H1 (cell line): Measurements from ENCODE around the gene PHC1. TPM values are rescaled to one million over a fixed set of nuclear protein-coding genes. Genes with fewer than 3 reads are reported as not detected.

Experiments used
- CTCF ChIA-PET: fragments of 300-600 bp; sonication (Branson Sonifier 250); formaldehyde crosslinking; loops from one replicate; lab custom pipeline; 2021; ENCODE audit not compliant: partially characterized antibody; lab: Charles Lee
- POLR2A ChIA-PET: fragments of 300-600 bp; sonication (Branson Sonifier 250); formaldehyde crosslinking; loops from one replicate; lab custom pipeline; 2021; ENCODE audit warnings: inconsistent platforms; ENCODE audit not compliant: partially characterized antibody; lab: Charles Lee
- DNase-seq, 2 experiments: peaks; one replicate each; pipeline versions ENCODE4 v3.0.0 to v3.0.0-alpha.2; 2010 to 2022; ENCODE audit warnings: low spot score in 2 of 2, low read depth in 1 of 2, mixed read lengths in 1 of 2
- FAIRE-seq: peaks from 2 replicates; lab custom pipeline; 2011; peaks lifted over from hg19 to GRCh38; lab: Jason Lieb, UNC
- H2AFZ ChIP-seq: 2 replicates; pipeline ENCODE4 v1.8.1; 2012; ENCODE audit warnings: low read length, inconsistent platforms
- H2AK5ac ChIP-seq: 2 replicates; pipeline ENCODE4 v1.6.1; 2013; ENCODE audit warnings: low read depth, low read length
- H2BK120ac ChIP-seq: replicated peaks from 2 replicates; pipeline ENCODE3; 2013; ENCODE audit warnings: low read depth, low read length, inconsistent platforms
- H2BK12ac ChIP-seq: 2 replicates; pipeline ENCODE4 v1.6.1; 2013; ENCODE audit warnings: low read depth, low read length
- H2BK15ac ChIP-seq: 2 replicates; pipeline ENCODE4 v1.6.1; 2013; ENCODE audit warnings: low read length
- H2BK20ac ChIP-seq: 2 replicates; pipeline ENCODE4 v1.6.1; 2013; ENCODE audit warnings: low read length
- H2BK5ac ChIP-seq: 2 replicates; pipeline ENCODE4 v1.6.1; 2013; ENCODE audit warnings: low read depth, low read length
- H3K14ac ChIP-seq: 2 replicates; pipeline ENCODE4 v1.6.1; 2013; ENCODE audit warnings: inconsistent platforms; ENCODE audit not compliant: insufficient read length
- H3K18ac ChIP-seq: 2 replicates; pipeline ENCODE4 v1.6.1; 2013; ENCODE audit warnings: low read length; ENCODE audit errors: extremely low read depth
- H3K23ac ChIP-seq: 2 replicates; pipeline ENCODE4 v1.6.1; 2013; ENCODE audit warnings: inconsistent platforms; ENCODE audit not compliant: insufficient read length
- H3K23me2 ChIP-seq: 2 replicates; pipeline ENCODE4 v1.6.1; 2013; ENCODE audit warnings: low read depth, low read length
- H3K27ac ChIP-seq: 2 replicates; pipeline ENCODE4 v1.6.1; 2011; ENCODE audit warnings: low read depth, low read length, inconsistent platforms
- H3K27me3 ChIP-seq, 4 experiments: replicated peaks in 1 of 4; 1 replicate in 1 of 4; 2 replicates in 3 of 4; pipeline versions ENCODE4 v1.6.1 to v1.8.1; 2011 to 2013; ENCODE audit warnings: low read length in 3 of 4, mild to moderate bottlenecking in 3 of 4, inconsistent platforms in 2 of 4, mixed read lengths in 2 of 4, moderate library complexity in 1 of 4; ENCODE audit not compliant: control insufficient read depth in 3 of 4, insufficient read depth in 3 of 4; ENCODE audit errors: extremely low read depth in 1 of 4
- H3K36me3 ChIP-seq, 4 experiments: 2 replicates each; pipeline versions ENCODE4 v1.6.1 to v1.8.1; 2011 to 2013; ENCODE audit warnings: mild to moderate bottlenecking in 4 of 4, low read length in 3 of 4, moderate library complexity in 2 of 4, control low read depth in 1 of 4, inconsistent platforms in 1 of 4; ENCODE audit not compliant: insufficient read depth in 4 of 4, control insufficient read depth in 2 of 4
- H3K4ac ChIP-seq: replicated peaks from 2 replicates; pipeline ENCODE3; 2013; ENCODE audit warnings: low read length, low read depth, mixed read lengths, inconsistent platforms; ENCODE audit not compliant: insufficient read length
- H3K4me1 ChIP-seq, 4 experiments: replicated peaks in 1 of 4; 1 replicate in 1 of 4; 2 replicates in 3 of 4; pipeline versions ENCODE4 v1.6.1 to v1.8.1; 2011 to 2013; ENCODE audit warnings: low read length in 3 of 4, inconsistent platforms in 2 of 4, mixed read lengths in 1 of 4; ENCODE audit not compliant: insufficient read depth in 4 of 4, control insufficient read depth in 3 of 4
- H3K4me2 ChIP-seq, 2 experiments: 2 replicates each; pipeline versions ENCODE4 v1.6.1 to v1.8.1; 2011 to 2013; ENCODE audit warnings: low read depth in 2 of 2, low read length in 2 of 2, control low read depth in 1 of 2, inconsistent platforms in 1 of 2, mild to moderate bottlenecking in 1 of 2; ENCODE audit not compliant: insufficient read depth in 1 of 2
- H3K4me3 ChIP-seq, 4 experiments: fragments of 200-600, 300-600 bp in 1 of 4; sonication (generic), shearing (Covaris generic), sonication (Bioruptor Twin) in 1 of 4; 2 replicates each; pipeline versions ENCODE4 v1.5.1 to v1.8.1; 2011 to 2016; ENCODE audit warnings: low read length in 4 of 4, low read depth in 3 of 4, control low read depth in 2 of 4, inconsistent platforms in 2 of 4, mild to moderate bottlenecking in 2 of 4, mixed read lengths in 1 of 4, moderate library complexity in 1 of 4; ENCODE audit not compliant: insufficient read depth in 2 of 4; ENCODE audit errors: extremely low read depth in 1 of 4
- H3K56ac ChIP-seq: replicated peaks from 2 replicates; pipeline ENCODE3; 2013; ENCODE audit warnings: low read depth, mild to moderate bottlenecking, mixed read lengths, low read length, inconsistent platforms; ENCODE audit not compliant: insufficient read length
- H3K79me1 ChIP-seq: 2 replicates; pipeline ENCODE4 v1.6.1; 2013; ENCODE audit warnings: low read depth, low read length, control low read depth
- H3K79me2 ChIP-seq, 2 experiments: 2 replicates each; pipeline versions ENCODE4 v1.6.1 to v1.8.1; 2012 to 2013; ENCODE audit warnings: low read length in 2 of 2, mild to moderate bottlenecking in 2 of 2, inconsistent platforms in 1 of 2; ENCODE audit not compliant: insufficient read depth in 2 of 2, control insufficient read depth in 1 of 2
- H3K9ac ChIP-seq, 4 experiments: replicated peaks in 1 of 4; 1 replicate in 1 of 4; 2 replicates in 3 of 4; pipeline versions ENCODE4 v1.6.1 to v1.8.1; 2011 to 2013; ENCODE audit warnings: low read depth in 3 of 4, low read length in 3 of 4, control low read depth in 2 of 4, mild to moderate bottlenecking in 2 of 4, moderate library complexity in 2 of 4, inconsistent platforms in 1 of 4; ENCODE audit errors: extremely low read depth in 1 of 4
- H3K9me3 ChIP-seq, 2 experiments: 2 replicates each; pipeline versions ENCODE4 v1.6.1 to v1.8.1; 2012 to 2013; ENCODE audit warnings: mild to moderate bottlenecking in 2 of 2, moderate library complexity in 2 of 2, control low read depth in 1 of 2, inconsistent platforms in 1 of 2, low read depth in 1 of 2, low read length in 1 of 2, mixed read lengths in 1 of 2; ENCODE audit not compliant: insufficient read depth in 2 of 2
- H4K20me1 ChIP-seq, 2 experiments: replicated peaks in 1 of 2; 2 replicates each; pipeline versions ENCODE3 to v1.8.1; 2011 to 2013; ENCODE audit warnings: inconsistent platforms in 2 of 2, low read length in 2 of 2, mild to moderate bottlenecking in 1 of 2; ENCODE audit not compliant: insufficient read depth in 2 of 2, control insufficient read depth in 1 of 2
- H4K5ac ChIP-seq: 2 replicates; pipeline ENCODE4 v1.6.1; 2013; ENCODE audit warnings: low read length, low read depth, mixed read lengths, inconsistent platforms; ENCODE audit not compliant: insufficient read length
- H4K8ac ChIP-seq: 2 replicates; pipeline ENCODE4 v1.8.0; 2013; ENCODE audit warnings: mild to moderate bottlenecking, moderate library complexity, low read length, inconsistent platforms; ENCODE audit not compliant: insufficient read depth; ENCODE audit errors: extremely low read depth
- H4K91ac ChIP-seq: replicated peaks from 2 replicates; pipeline ENCODE3; 2013; ENCODE audit warnings: low read length, mixed read lengths, inconsistent platforms; ENCODE audit not compliant: insufficient read length
- WGBS, 2 experiments: shearing (Covaris generic) in 1 of 2; methylation state at CpG; one replicate each; pipeline versions ENCODE4 v1.1.6 to v1.1.7; 2013 to 2015; ENCODE audit warnings: low lambda C conversion rate in 2 of 2, mixed read lengths in 2 of 2, inconsistent platforms in 1 of 2, low coverage in 1 of 2, missing lambda C conversion rate in 1 of 2; ENCODE audit not compliant: insufficient replicate concordance in 2 of 2, insufficient coverage in 1 of 2, insufficient read length in 1 of 2; ENCODE audit errors: extremely low coverage in 1 of 2, missing lambda C conversion rate in 1 of 2; 5-methylcytosine and 5-hydroxymethylcytosine counted together
- polyA plus RNA-seq, 7 experiments: library from polyadenylated mRNA; depleted of rRNA in 3 of 7; stranded (reverse) in 5 of 7; unstranded in 2 of 7; fragments of >200 nt in 5 of 7; fragments of 200-250 nt in 2 of 7; gene quantifications; 1 replicate in 5 of 7; 2 replicates in 1 of 7; 4 replicates in 1 of 7; pipeline versions ENCODE4 v1.2.1 to v1.2.3, GENCODE V29; 2011 to 2013; ENCODE audit warnings: missing spikeins in 2 of 7, mixed read lengths in 2 of 7
- total RNA-seq: library from RNA; stranded (reverse); fragmentation: NEBNext Ultra II Directional; extraction: Animal tissue kit (Norgen Biotek cat#: 25700); gene quantifications from 2 replicates; pipeline ENCODE4 v1.2.1, GENCODE V29; 2021
- TF ChIP-seq, protein P1 (sequence below): IDR thresholded peaks from 2 replicates; pipeline ENCODE4 v1.6.1; 2011; ENCODE audit warnings: low read depth, mild to moderate bottlenecking, low read length; ENCODE audit not compliant: insufficient read depth

Gene PHC1
- total and polyA plus RNA-seq, 2 of the 8 experiments (the other 6 are each of a cell fraction or from before 2014, with no cell fraction given), result 934 to 1,655 TPM

DNA sequence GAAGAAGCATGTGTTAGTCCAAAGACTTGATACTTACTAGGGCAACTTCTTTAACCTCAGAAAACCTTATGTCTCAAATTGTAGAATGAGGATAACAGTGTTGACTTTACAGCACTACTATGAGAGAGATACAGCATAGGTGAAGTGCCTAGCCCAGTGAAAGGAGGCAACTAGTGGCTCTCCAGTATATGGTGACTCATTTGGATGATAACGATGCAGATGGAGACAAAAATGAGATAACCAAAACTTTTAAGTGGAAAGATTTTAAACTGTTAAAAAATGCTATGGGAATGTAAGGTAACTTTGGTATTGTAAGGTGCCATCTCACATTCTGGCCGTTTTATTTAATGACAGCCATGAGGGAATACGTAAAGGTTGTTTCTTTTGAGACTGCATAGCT is 2.7 kb downstream of the PHC1 start:
- Histone ChIP-seq H3K27ac (no peak overlapping the region), H2BK15ac (no peak overlapping the region), H2AK5ac (no peak overlapping the region), H3K4me1 (peaks cover 0 to 20% (median 4%) of the 10 kb centered on the region in 4 experiments; a peak in 2 of 7 replicates), H3K4ac (no peak overlapping the region), H3K4me3 (peak overlapping the region; percentile 91 to 99 (median 98)), H3K79me2 (peaks cover 34 to 74% of the 10 kb centered on the region in 2 experiments), H4K91ac (no peak overlapping the region), H3K79me1 (0 out of 2 replicates have a peak, but pooled peaks cover 2% of the 10 kb centered on the region), H3K23me2 (peaks cover 9% of the 10 kb centered on the region), H2BK20ac (no peak overlapping the region), H2AFZ (no peak overlapping the region), H3K4me2 (peak overlapping the region; percentile 76 to 92), H4K5ac (peak overlapping the region; percentile 35), H2BK5ac (no peak overlapping the region), H3K14ac (no peak overlapping the region), H3K56ac (no peak overlapping the region), H4K8ac (no peak overlapping the region), H3K27me3 (no peaks in the 10 kb centered on the region), H3K23ac (no peak overlapping the region), H3K9ac (peak overlapping the region in 2 of 4 experiments; percentile 25 to 93; a peak in 3 of 7 replicates), H3K9me3 (no peaks in the 10 kb centered on the region), H2BK12ac (no peak overlapping the region), H4K20me1 (peaks cover 15 to 22% of the 10 kb centered on the region in 2 experiments), H3K36me3 (peaks cover 16 to 62% (median 37%) of the 10 kb centered on the region in 4 experiments), H3K18ac (no peak overlapping the region), H2BK120ac (no peak overlapping the region)
- ChIA-PET POLR2A (interaction anchor here (1.0 to 18.7 kb wide), 5 partner anchors 12 to 121 kb away, joined by 3 to 438 read pairs (median 3); partner anchors contain the start of gene M6PR), CTCF (interaction anchor here (1.3 to 3.1 kb wide), 3 partner anchors 27 to 91 kb away, joined by 3 to 11 read pairs (median 7); no protein-coding TSS in a partner anchor)
- FAIRE-seq, result no peak
- TF ChIP-seq, protein P1, sequence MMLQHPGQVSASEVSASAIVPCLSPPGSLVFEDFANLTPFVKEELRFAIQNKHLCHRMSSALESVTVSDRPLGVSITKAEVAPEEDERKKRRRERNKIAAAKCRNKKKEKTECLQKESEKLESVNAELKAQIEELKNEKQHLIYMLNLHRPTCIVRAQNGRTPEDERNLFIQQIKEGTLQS, result no peak
- WGBS, 2 experiments, result 65% methylated on average over 3 of the region's 3 CpGs; no CpG with 5 or more reads in 1 of the 2 experiments
- DNase-seq, result no peak
